ENCODE results near the gene IQSEC1.

DNA sequence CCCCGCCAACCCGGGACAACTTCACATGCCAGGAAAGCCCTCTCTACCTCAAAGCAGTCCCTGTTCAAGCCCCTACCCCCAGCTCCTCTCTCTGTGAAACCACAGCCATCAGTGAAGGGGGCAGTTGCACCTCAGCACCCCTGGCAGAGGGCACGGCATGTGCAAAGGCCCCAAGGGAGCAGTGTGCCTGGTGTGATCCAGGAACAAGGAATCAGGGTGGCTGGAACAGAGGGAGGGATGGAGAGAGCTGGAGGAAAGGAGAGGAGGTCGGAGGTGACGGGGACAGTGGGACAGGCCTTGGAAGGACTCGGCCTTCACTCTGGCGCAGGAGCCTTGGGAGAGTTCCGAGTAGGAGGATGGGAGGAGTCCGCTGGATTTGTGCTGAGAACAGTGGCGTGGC, 26.5 kb upstream of the IQSEC1 start:
- no peak for TF ChIP-seq CEBPB (IDR thresholded peaks at IDR 0.05; ENCODE audit: low read depth)
- TF ChIP-seq, protein P1, sequence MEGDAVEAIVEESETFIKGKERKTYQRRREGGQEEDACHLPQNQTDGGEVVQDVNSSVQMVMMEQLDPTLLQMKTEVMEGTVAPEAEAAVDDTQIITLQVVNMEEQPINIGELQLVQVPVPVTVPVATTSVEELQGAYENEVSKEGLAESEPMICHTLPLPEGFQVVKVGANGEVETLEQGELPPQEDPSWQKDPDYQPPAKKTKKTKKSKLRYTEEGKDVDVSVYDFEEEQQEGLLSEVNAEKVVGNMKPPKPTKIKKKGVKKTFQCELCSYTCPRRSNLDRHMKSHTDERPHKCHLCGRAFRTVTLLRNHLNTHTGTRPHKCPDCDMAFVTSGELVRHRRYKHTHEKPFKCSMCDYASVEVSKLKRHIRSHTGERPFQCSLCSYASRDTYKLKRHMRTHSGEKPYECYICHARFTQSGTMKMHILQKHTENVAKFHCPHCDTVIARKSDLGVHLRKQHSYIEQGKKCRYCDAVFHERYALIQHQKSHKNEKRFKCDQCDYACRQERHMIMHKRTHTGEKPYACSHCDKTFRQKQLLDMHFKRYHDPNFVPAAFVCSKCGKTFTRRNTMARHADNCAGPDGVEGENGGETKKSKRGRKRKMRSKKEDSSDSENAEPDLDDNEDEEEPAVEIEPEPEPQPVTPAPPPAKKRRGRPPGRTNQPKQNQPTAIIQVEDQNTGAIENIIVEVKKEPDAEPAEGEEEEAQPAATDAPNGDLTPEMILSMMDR (IDR thresholded peaks at IDR 0.05 in 2 of 3, conservative IDR thresholded peaks at IDR 0.05 in 1 of 3; ENCODE audit: borderline replicate concordance in 1 of 3, insufficient read depth in 1 of 3, low read depth in 2 of 3, low read length in 2 of 3): no peak
- no peak for TF ChIP-seq EZH2 (IDR thresholded peaks at IDR 0.05)
- TF ChIP-seq ZNF274 (IDR thresholded peaks at IDR 0.05; ENCODE audit: low read depth, low read length): no peak
- TF ChIP-seq EGR1 (IDR thresholded peaks at IDR 0.05; ENCODE audit: low read depth): no peak
- TF ChIP-seq POLR2A (IDR thresholded peaks at IDR 0.05; ENCODE audit: borderline replicate concordance, extremely low read depth, insufficient read depth, insufficient read length): no peak
- TF ChIP-seq JUND (IDR thresholded peaks at IDR 0.05): no peak
- no peak for TF ChIP-seq SIN3A (IDR thresholded peaks at IDR 0.05; ENCODE audit: low read depth)
